ENCODE measurements around the gene GYPC.

DNA sequence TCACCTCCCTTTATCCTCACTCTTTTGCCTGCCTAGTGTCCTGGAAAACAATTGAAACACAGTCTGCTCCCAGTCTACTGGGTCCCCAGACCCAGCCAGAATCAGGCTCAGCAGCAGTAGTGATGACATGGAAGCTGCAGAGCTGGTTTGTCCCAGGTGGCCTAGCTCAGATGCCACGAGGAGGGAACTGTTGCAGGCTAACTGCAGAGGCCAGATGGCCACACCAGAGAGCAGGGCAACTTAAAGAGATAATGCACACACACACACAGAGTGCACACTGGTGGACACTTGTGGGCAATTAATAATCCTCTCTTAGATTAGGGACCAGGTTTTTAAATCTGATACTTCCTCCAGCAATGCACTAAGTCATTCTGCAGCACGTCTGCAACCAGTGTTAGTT is 42.4 kb downstream of the GYPC start:
- TF ChIP-seq, protein P1, sequence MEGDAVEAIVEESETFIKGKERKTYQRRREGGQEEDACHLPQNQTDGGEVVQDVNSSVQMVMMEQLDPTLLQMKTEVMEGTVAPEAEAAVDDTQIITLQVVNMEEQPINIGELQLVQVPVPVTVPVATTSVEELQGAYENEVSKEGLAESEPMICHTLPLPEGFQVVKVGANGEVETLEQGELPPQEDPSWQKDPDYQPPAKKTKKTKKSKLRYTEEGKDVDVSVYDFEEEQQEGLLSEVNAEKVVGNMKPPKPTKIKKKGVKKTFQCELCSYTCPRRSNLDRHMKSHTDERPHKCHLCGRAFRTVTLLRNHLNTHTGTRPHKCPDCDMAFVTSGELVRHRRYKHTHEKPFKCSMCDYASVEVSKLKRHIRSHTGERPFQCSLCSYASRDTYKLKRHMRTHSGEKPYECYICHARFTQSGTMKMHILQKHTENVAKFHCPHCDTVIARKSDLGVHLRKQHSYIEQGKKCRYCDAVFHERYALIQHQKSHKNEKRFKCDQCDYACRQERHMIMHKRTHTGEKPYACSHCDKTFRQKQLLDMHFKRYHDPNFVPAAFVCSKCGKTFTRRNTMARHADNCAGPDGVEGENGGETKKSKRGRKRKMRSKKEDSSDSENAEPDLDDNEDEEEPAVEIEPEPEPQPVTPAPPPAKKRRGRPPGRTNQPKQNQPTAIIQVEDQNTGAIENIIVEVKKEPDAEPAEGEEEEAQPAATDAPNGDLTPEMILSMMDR (IDR thresholded peaks at IDR 0.05) = no peak
- TF ChIP-seq POLR2A (IDR thresholded peaks at IDR 0.05) = no peak
